ENCODE measurements around the gene ZC3H7B. TPM values are rescaled to one million over a fixed set of nuclear protein-coding genes. Genes with fewer than 3 reads are reported as not detected.
"Not testable (repeated sequence)": the region's sequence is repeated elsewhere in the genome, so short reads cannot be mapped to it uniquely, and the experiment has no call there.

The ZC3H7B gene
- total RNA-seq, 1 donor from 2014 or later, result 54.7 TPM

GRCh38 chr22:41286639-41287091 lies 14.7 kb upstream of the ZC3H7B start:
- no peak for DNase-seq (ENCODE audit: low spot score)
- peaks cover 52% of the 10 kb centered on the region for H3K4me1 Mint-ChIP-seq (ENCODE audit: low read depth)

GRCh38 chr22:41288245-41288946 lies 12.9 kb upstream of the ZC3H7B start:
- H3K27ac Mint-ChIP-seq (ENCODE audit: unreplicated experiment), result peak overlapping the region; percentile 88
- no peak overlapping the region for H3K4me3 Mint-ChIP-seq (ENCODE audit: unreplicated experiment)
- peaks cover 1% of the 10 kb centered on the region for H3K36me3 Mint-ChIP-seq (ENCODE audit: low read depth)
- no peak for DNase-seq (ENCODE audit: low spot score)
- no peaks in the 10 kb centered on the region for H3K9me3 Mint-ChIP-seq (ENCODE audit: low read depth)
- TF ChIP-seq CTCF (IDR thresholded peaks at IDR 0.05), result peak; percentile 28
- peaks cover 52% of the 10 kb centered on the region for H3K4me1 Mint-ChIP-seq (ENCODE audit: low read depth)
- no peaks in the 10 kb centered on the region for H3K27me3 Mint-ChIP-seq (ENCODE audit: low read depth)

More at GRCh38 chr22:41286639-41287091, 14.7 kb upstream of the ZC3H7B start:
- Mint-ChIP-seq H3K27ac (ENCODE audit: unreplicated experiment) (peak overlapping the region; percentile 94), H3K9me3 (ENCODE audit: low read depth) (no peaks in the 10 kb centered on the region), H3K36me3 (ENCODE audit: low read depth) (peaks cover 3% of the 10 kb centered on the region), H3K4me3 (ENCODE audit: unreplicated experiment) (peak overlapping the region; percentile 83), H3K27me3 (ENCODE audit: low read depth) (no peaks in the 10 kb centered on the region)
- no peak for TF ChIP-seq CTCF (IDR thresholded peaks at IDR 0.05)

- H3K27me3 Mint-ChIP-seq (ENCODE audit: low read depth), result no peaks in the 10 kb centered on the region
- H3K27ac Mint-ChIP-seq (ENCODE audit: unreplicated experiment), result peak overlapping the region; percentile 59
- DNase-seq (ENCODE audit: low spot score), result no peak
- no peaks in the 10 kb centered on the region for H3K9me3 Mint-ChIP-seq (ENCODE audit: low read depth)
- no peaks in the 10 kb centered on the region for H3K36me3 Mint-ChIP-seq (ENCODE audit: low read depth)
- no peak for TF ChIP-seq CTCF (IDR thresholded peaks at IDR 0.05)
- no peak overlapping the region for H3K4me3 Mint-ChIP-seq (ENCODE audit: unreplicated experiment)
- H3K4me1 Mint-ChIP-seq (ENCODE audit: low read depth), result peaks cover 48% of the 10 kb centered on the region
Observed at GRCh38 chr22:41289671-41290070, 11.7 kb upstream of the ZC3H7B start.

- Mint-ChIP-seq H3K27ac (ENCODE audit: unreplicated experiment) (peak overlapping the region; percentile 87), H3K27me3 (ENCODE audit: low read depth) (no peaks in the 10 kb centered on the region), H3K4me1 (ENCODE audit: low read depth) (peaks cover 42% of the 10 kb centered on the region), H3K36me3 (ENCODE audit: low read depth) (no peaks in the 10 kb centered on the region), H3K9me3 (ENCODE audit: low read depth) (no peaks in the 10 kb centered on the region), H3K4me3 (ENCODE audit: unreplicated experiment) (no peak overlapping the region)
- DNase-seq (ENCODE audit: low spot score), result no peak
- TF ChIP-seq CTCF (IDR thresholded peaks at IDR 0.05), result no peak
Observed at GRCh38 chr22:41290262-41291221, 10.8 kb upstream of the ZC3H7B start.

GRCh38 chr22:41294816-41295215 lies 6.5 kb upstream of the ZC3H7B start:
- not testable (repeated sequence) for DNase-seq (ENCODE audit: low spot score); H3K36me3 Mint-ChIP-seq (ENCODE audit: low read depth); H3K9me3 Mint-ChIP-seq (ENCODE audit: low read depth); H3K27me3 Mint-ChIP-seq (ENCODE audit: low read depth); H3K4me3 Mint-ChIP-seq (ENCODE audit: unreplicated experiment); H3K27ac Mint-ChIP-seq (ENCODE audit: unreplicated experiment)
- peaks cover 15% of the 10 kb centered on the region for H3K4me1 Mint-ChIP-seq (ENCODE audit: low read depth)
